Endothelial cell of umbilical vein (primary cell): ENCODE data around the gene PARN. TPM values are rescaled to one million over a fixed set of nuclear protein-coding genes. Genes with fewer than 3 reads are reported as not detected.
A peak's percentile ranks its signal among the peaks of the same experiment; 100 is the strongest.

Source experiments
- BruUV-seq: library from RNA; stranded (reverse); fragments of 400-500 nt; replicated peaks from 2 replicates; lab custom pipeline; 2021; lab: Mats Ljungman, UMichigan
- CTCF ChIA-PET: fragments of 300-600, 350-600 bp; sonication (Branson Sonifier 250); formaldehyde crosslinking; loops from one replicate; lab custom pipeline; 2021; ENCODE audit warnings: antibody characterized with exemption, inconsistent platforms; lab: Charles Lee
- POLR2A ChIA-PET: fragments of 300-600, 350-600 bp; sonication (Branson Sonifier 250); formaldehyde crosslinking; loops from one replicate; lab custom pipeline; 2021; ENCODE audit warnings: antibody characterized with exemption, inconsistent platforms; lab: Charles Lee
- DNase-seq: peaks from one replicate; pipeline ENCODE4 v3.0.0-alpha.2; 2011; ENCODE audit warnings: low read depth, low spot score
- FAIRE-seq: peaks from 2 replicates; lab custom pipeline; 2011; peaks lifted over from hg19 to GRCh38; lab: Jason Lieb, UNC
- H2AFZ ChIP-seq: 2 replicates; pipeline ENCODE4 v1.6.0; 2012; ENCODE audit warnings: low read depth, low read length, control low read depth, inconsistent platforms
- H3K27ac ChIP-seq: 2 replicates; pipeline ENCODE4 v1.5.1; 2011; ENCODE audit warnings: low read depth, mild to moderate bottlenecking, control low read depth, low read length, moderate library complexity; ENCODE audit not compliant: insufficient read depth
- H3K27me3 ChIP-seq, 2 experiments: 2 replicates each; pipeline versions ENCODE4 v1.6.0 to v1.6.1; 2011; ENCODE audit warnings: low read length in 2 of 2, mixed read lengths in 1 of 2; ENCODE audit not compliant: control insufficient read depth in 2 of 2, insufficient read depth in 2 of 2
- H3K36me3 ChIP-seq, 2 experiments: 2 replicates in 1 of 2; 3 replicates in 1 of 2; pipeline ENCODE4 v1.5.1; 2011; ENCODE audit warnings: low read length in 2 of 2, mild to moderate bottlenecking in 1 of 2, moderate library complexity in 1 of 2; ENCODE audit not compliant: control insufficient read depth in 2 of 2, insufficient read depth in 2 of 2; ENCODE audit errors: extremely low read depth in 1 of 2
- H3K4me1 ChIP-seq: 3 replicates; pipeline ENCODE4 v1.5.1; 2011; ENCODE audit warnings: mild to moderate bottlenecking, low read length; ENCODE audit not compliant: control insufficient read depth, insufficient read depth; ENCODE audit errors: extremely low read depth
- H3K4me2 ChIP-seq: 2 replicates; pipeline ENCODE4 v1.6.1; 2011; ENCODE audit warnings: low read length, control low read depth, mixed read lengths; ENCODE audit not compliant: insufficient read depth
- H3K4me3 ChIP-seq, 3 experiments: fragments of 200-600 bp in 1 of 3; sonication (generic), shearing (Covaris generic) in 1 of 3; replicated peaks in 1 of 3; 2 replicates each; pipeline ENCODE4 v1.5.1; 2011 to 2016; ENCODE audit warnings: control low read depth in 3 of 3, low read length in 3 of 3, mild to moderate bottlenecking in 2 of 3, inconsistent platforms in 1 of 3, low read depth in 1 of 3, moderate library complexity in 1 of 3; ENCODE audit not compliant: insufficient read depth in 1 of 3
- H3K79me2 ChIP-seq: 2 replicates; pipeline ENCODE4 v1.6.0; 2012; ENCODE audit warnings: low read length, inconsistent platforms; ENCODE audit not compliant: control insufficient read depth, insufficient read depth
- H3K9ac ChIP-seq: replicated peaks from 2 replicates; pipeline ENCODE3; 2011; ENCODE audit warnings: low read length, control low read depth; ENCODE audit not compliant: insufficient read depth; ENCODE audit errors: extremely low read depth
- H3K9me1 ChIP-seq: replicated peaks from 3 replicates; pipeline ENCODE4 v1.6.0; 2011; ENCODE audit warnings: mild to moderate bottlenecking, low read length; ENCODE audit not compliant: control insufficient read depth, insufficient read depth; ENCODE audit errors: extremely low read depth
- H3K9me3 ChIP-seq: replicated peaks from 2 replicates; pipeline ENCODE4 v1.5.1; 2012; ENCODE audit warnings: low read length, inconsistent platforms; ENCODE audit not compliant: control insufficient read depth, insufficient read depth
- H4K20me1 ChIP-seq: replicated peaks from 2 replicates; pipeline ENCODE3; 2011; ENCODE audit warnings: mild to moderate bottlenecking, low read length; ENCODE audit not compliant: control insufficient read depth, insufficient read depth; ENCODE audit errors: extremely low read depth
- CTCF ChIP-seq, 2 donors: IDR thresholded peaks; 1 replicate in 1 of 2; 2 replicates in 1 of 2; pipeline ENCODE4 v1.5.1; 2011; ENCODE audit warnings: low read length in 2 of 2, mild to moderate bottlenecking in 2 of 2, moderate library complexity in 2 of 2, control low read depth in 1 of 2, inconsistent platforms in 1 of 2, low read depth in 1 of 2; ENCODE audit not compliant: insufficient read depth in 1 of 2; ENCODE audit errors: extremely low read depth in 1 of 2
- EZH2 ChIP-seq: IDR thresholded peaks from 2 replicates; pipeline ENCODE4 v1.6.1; 2012; ENCODE audit warnings: borderline replicate concordance, low read depth, mild to moderate bottlenecking, moderate library complexity, low read length, inconsistent platforms; ENCODE audit not compliant: severe bottlenecking
- FOS ChIP-seq: IDR thresholded peaks from 2 replicates; pipeline ENCODE4 v1.6.1; 2011; ENCODE audit warnings: mild to moderate bottlenecking, low read length, moderate library complexity, borderline replicate concordance; ENCODE audit not compliant: insufficient read depth
- GATA2 ChIP-seq: IDR thresholded peaks from 2 replicates; pipeline ENCODE4 v1.7.0; 2011; ENCODE audit warnings: low read depth, mild to moderate bottlenecking, moderate library complexity, mixed read lengths, low read length; ENCODE audit not compliant: insufficient read length, insufficient read depth
- JUN ChIP-seq: IDR thresholded peaks from 2 replicates; pipeline ENCODE4 v1.6.1; 2011; ENCODE audit warnings: borderline replicate concordance, low read depth; ENCODE audit not compliant: insufficient read length, insufficient read depth
- MAX ChIP-seq: IDR thresholded peaks from 2 replicates; pipeline ENCODE4 v1.6.1; 2011; ENCODE audit not compliant: insufficient read depth, insufficient read length
- MYC ChIP-seq: IDR thresholded peaks from one replicate; pipeline ENCODE4 v1.6.1; 2011; ENCODE audit warnings: mild to moderate bottlenecking, low read depth, low read length
- POLR2A ChIP-seq: IDR thresholded peaks from 2 replicates; pipeline ENCODE4 v1.6.1; 2012; ENCODE audit warnings: low read depth, mild to moderate bottlenecking, control low read depth, low read length
- POLR2AphosphoS5 ChIP-seq: IDR thresholded peaks from 2 replicates; pipeline ENCODE4 v1.6.1; 2012; ENCODE audit warnings: low read depth, mild to moderate bottlenecking, control low read depth, low read length, moderate library complexity; ENCODE audit not compliant: insufficient read depth
- dilution Hi-C: fragments of 300-500 bp; cut with MboI; formaldehyde crosslinking; loops from one replicate; pipeline ENCODE4 v1.15.0; 2019; ENCODE audit warnings: low sequenced_read_pairs; ENCODE audit not compliant: extremely low pct_ligation_motif_present
- intact Hi-C: fragments of 100-400 bp; cut with micrococcal nuclease; formaldehyde crosslinking; loops from one replicate; pipeline ENCODE4 v1.10.0; 2022
- polyA plus RNA-seq, 4 experiments: library from polyadenylated mRNA; depleted of rRNA in 3 of 4; stranded (reverse) in 3 of 4; unstranded in 1 of 4; fragments of >200 nt; gene quantifications; 2 replicates each; pipeline versions ENCODE4 v1.2.1 to v1.2.3, GENCODE V29; 2011 to 2012; ENCODE audit warnings: missing spikeins in 1 of 4
- total RNA-seq: library from RNA; stranded (reverse); gene quantifications from 2 replicates; pipeline ENCODE4 v1.2.3, GENCODE V29; 2021

The PARN gene
- total and polyA plus RNA-seq, 2 donors (not counting 3 experiments of a cell fraction or from before 2014, with no cell fraction given) = 16.9 to 24.6 TPM

- POLR2A ChIA-PET = no interaction called here
These were observed 63.5 kb downstream of the PARN start for GRCh38 chr16:14566599-14566998.

GRCh38 chr16:14565688-14566025 is 64.4 kb downstream of the PARN start:
- Histone ChIP-seq H3K36me3 (no peaks in the 10 kb centered on the region), H3K4me1 (peaks cover 17% of the 10 kb centered on the region), H2AFZ (peak overlapping the region; percentile 23), H3K9me3 (no peaks in the 10 kb centered on the region), H3K27me3 (no peaks in the 10 kb centered on the region), H3K9ac (no peak overlapping the region), H3K9me1 (no peaks in the 10 kb centered on the region), H3K4me2 (peak overlapping the region; percentile 71), H4K20me1 (no peaks in the 10 kb centered on the region), H3K4me3 (no peak overlapping the region), H3K27ac (peak overlapping the region; percentile 28), H3K79me2 (no peaks in the 10 kb centered on the region)
- intact Hi-C loops = loop anchor here (2.0 kb wide), 1 partner anchor 21 kb away; no protein-coding TSS in a partner anchor
- TF ChIP-seq GATA2 = no peak
- no peak for TF ChIP-seq MYC
- TF ChIP-seq JUN = no peak
- no peak for TF ChIP-seq POLR2A
- no peak for TF ChIP-seq FOS
- TF ChIP-seq MAX = no peak
- no peak for TF ChIP-seq POLR2AphosphoS5
- no peak for TF ChIP-seq EZH2
- no peak for TF ChIP-seq CTCF (IDR thresholded peaks at IDR 0.05; ENCODE audit: extremely low read depth in 1 of 2, insufficient read depth in 1 of 2, low read depth in 1 of 2, low read length in 2 of 2)
- no TSS peak for BruUV-seq
- DNase-seq (no peak), FAIRE-seq (no peak)
- CTCF ChIA-PET = interaction anchor here (0.7 to 1.9 kb wide), 8 partner anchors 13 to 642 kb away, joined by 3 to 7 read pairs (median 4); no protein-coding TSS in a partner anchor
- dilution Hi-C loops = no loop called here
- POLR2A ChIA-PET = interaction anchor here (0.6 kb wide), 1 partner anchor 68 kb away, joined by 3 read pairs; no protein-coding TSS in a partner anchor

More at GRCh38 chr16:14566599-14566998, 63.5 kb downstream of the PARN start:
- H4K20me1 ChIP-seq = no peaks in the 10 kb centered on the region
- H3K4me2 ChIP-seq = no peak overlapping the region
- H3K4me3 ChIP-seq = no peak overlapping the region
- no peak overlapping the region for H3K27ac ChIP-seq
- peaks cover 17% of the 10 kb centered on the region for H3K4me1 ChIP-seq
- FAIRE-seq = no peak
- peak; percentile 9 for DNase-seq
- no peak overlapping the region for H2AFZ ChIP-seq
- H3K79me2 ChIP-seq = no peaks in the 10 kb centered on the region
- CTCF ChIA-PET = interaction anchor here (0.6 to 1.3 kb wide), 3 partner anchors 14 to 307 kb away, joined by 3 to 5 read pairs (median 3); no protein-coding TSS in a partner anchor
- no peaks in the 10 kb centered on the region for H3K9me3 ChIP-seq
- TF ChIP-seq MYC = no peak
- no peak for TF ChIP-seq CTCF (IDR thresholded peaks at IDR 0.05; ENCODE audit: extremely low read depth in 1 of 2, insufficient read depth in 1 of 2, low read depth in 1 of 2, low read length in 2 of 2)
- dilution Hi-C loops = no loop called here
- no peaks in the 10 kb centered on the region for H3K9me1 ChIP-seq
- BruUV-seq = no TSS peak
- no peaks in the 10 kb centered on the region for H3K36me3 ChIP-seq
- intact Hi-C loops = no loop called here
- H3K9ac ChIP-seq = no peak overlapping the region
- H3K27me3 ChIP-seq = no peaks in the 10 kb centered on the region
